Fibroblast of mammary gland (primary cell): Measurements from ENCODE around the gene CCSER1.

ENCODE experiments used
- DNase-seq: peaks from one replicate; pipeline ENCODE4 v3.0.0-alpha.2; 2010; ENCODE audit warnings: low read depth
- H3K4me3 ChIP-seq: 2 replicates; pipeline ENCODE4 v1.5.1; 2011; ENCODE audit warnings: low read depth, mild to moderate bottlenecking, low read length, moderate library complexity; ENCODE audit not compliant: control insufficient read depth
- CTCF ChIP-seq: conservative IDR thresholded peaks from 2 replicates; pipeline ENCODE4 v1.5.1; 2011; ENCODE audit warnings: low read depth, low read length, inconsistent platforms; ENCODE audit not compliant: control insufficient read depth, insufficient read depth

The CCSER1 gene

DNA sequence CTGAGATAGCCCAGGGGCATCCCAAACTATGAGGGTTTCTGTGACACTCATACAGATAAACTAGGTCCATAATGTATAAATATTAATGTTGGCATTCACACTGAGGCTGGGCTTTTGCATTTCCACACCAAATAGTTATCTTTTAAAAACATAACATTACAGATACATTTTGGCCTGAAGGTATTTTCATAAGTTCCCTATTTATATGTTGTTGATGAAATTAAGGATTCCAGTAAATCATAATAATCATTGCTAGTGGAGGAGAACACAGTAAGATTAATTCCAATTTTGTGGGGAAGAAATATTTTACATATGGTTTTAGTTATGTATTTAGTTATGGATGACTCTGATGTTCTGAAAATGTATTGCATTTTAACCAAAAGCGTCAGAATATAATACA lies 479.6 kb downstream of the CCSER1 start:
- H3K4me3 ChIP-seq, result no peak overlapping the region
- TF ChIP-seq CTCF, result no peak
- no peak for DNase-seq

- TF ChIP-seq CTCF, result no peak
- no peak overlapping the region for H3K4me3 ChIP-seq
- no peak for DNase-seq
Measured at GRCh38 chr4:90614371-90614770, 487.2 kb downstream of the CCSER1 start.

DNA sequence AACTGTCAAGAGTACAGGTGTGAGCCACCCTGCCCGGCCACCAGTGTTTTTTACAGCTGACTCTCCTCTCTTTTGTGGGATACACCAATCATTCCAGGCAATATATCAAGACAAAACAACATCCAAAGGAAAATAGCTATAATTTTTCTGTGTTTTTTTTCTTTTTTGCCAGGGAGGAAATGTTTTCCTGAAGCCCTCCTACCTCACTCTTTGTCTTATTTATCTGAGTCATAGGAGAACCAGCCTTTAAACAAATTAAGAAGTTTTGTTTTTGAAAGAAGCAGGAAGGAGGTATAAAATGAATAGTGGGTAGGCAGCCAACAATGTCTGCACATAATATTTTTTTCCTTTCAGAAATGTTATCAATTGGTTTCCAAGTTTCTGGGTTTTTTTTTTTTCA lies 493.9 kb downstream of the CCSER1 start:
- no peak for DNase-seq
- H3K4me3 ChIP-seq, result no peak overlapping the region
- no peak for TF ChIP-seq CTCF

DNA sequence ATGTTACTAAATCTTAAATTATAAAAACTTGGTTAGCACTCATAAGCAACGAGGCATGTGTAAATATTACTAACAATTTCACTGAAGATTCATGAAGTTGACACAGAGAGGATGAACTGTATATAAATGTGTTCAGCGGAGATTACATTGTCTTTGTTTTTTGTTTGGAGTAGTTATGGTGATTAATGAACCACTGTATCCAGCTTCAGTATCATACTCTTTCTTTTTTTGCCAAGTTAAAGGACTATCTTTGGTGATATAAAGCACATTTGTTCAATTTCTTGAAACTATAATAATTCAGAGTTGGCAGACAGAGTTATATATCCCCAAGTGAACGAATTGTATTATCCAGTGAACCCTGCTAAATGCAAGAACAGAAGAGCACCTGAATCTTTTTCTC lies 497.6 kb downstream of the CCSER1 start:
- TF ChIP-seq CTCF, result no peak
- no peak overlapping the region for H3K4me3 ChIP-seq
- no peak for DNase-seq

DNA sequence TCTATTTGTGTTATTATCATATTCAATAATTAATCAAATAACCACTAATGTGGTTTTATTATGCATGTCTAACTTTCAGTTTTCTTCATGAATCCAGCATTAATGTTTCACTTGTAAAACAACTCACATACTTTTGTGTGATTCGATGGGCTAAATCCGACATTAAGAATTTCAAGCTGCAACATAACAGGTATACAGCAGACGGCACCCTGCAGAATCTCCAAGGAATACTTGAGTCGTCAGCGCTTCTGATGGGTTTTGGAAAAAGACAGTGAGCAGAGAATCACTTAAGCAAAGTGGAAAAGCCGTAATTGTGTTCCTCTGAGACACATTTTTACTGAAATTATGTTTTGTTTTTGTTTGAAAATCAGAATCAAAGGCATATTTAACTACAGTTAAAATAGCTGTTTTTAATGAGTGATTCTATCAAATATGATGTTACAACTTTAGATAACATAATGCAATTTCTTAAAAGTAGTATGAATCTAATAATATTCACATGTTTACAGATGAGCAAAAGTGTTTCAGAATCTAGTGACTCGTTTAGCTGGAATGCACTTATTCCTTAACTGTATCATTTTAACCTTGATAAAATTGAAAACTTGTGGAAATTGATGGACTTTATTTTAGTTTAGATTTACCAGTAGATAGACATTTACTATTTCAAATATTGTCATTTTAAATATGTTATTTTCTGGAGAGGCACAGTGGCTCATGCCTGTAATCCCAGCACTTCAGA lies 514.8 kb downstream of the CCSER1 start:
- H3K4me3 ChIP-seq, result no peak overlapping the region
- TF ChIP-seq CTCF, result no peak
- no peak for DNase-seq

GRCh38 chr4:90643156-90643555 lies 516.0 kb downstream of the CCSER1 start:
- no peak for TF ChIP-seq CTCF
- no peak overlapping the region for H3K4me3 ChIP-seq
- no peak for DNase-seq

GRCh38 chr4:90648311-90648710 lies 521.1 kb downstream of the CCSER1 start:
- no peak for TF ChIP-seq CTCF
- no peak for DNase-seq
- no peak overlapping the region for H3K4me3 ChIP-seq
